Measurements from ENCODE around the gene SLC9A9.
"Not testable (repeated sequence)": the region's sequence is repeated elsewhere in the genome, so short reads cannot be mapped to it uniquely, and the experiment has no call there.

The SLC9A9 gene

GRCh38 chr3:143698682-143699303 is 149.5 kb downstream of the SLC9A9 start:
- no peak for DNase-seq (ENCODE audit: low read depth in 1 of 2, low spot score in 1 of 2)
- H3K4me3 ChIP-seq (replicated peaks; ENCODE audit: insufficient read depth, low read length), result no peak overlapping the region
- TF ChIP-seq GABPA (IDR thresholded peaks at IDR 0.05; ENCODE audit: low read depth), result no peak
- no peak for TF ChIP-seq REST (IDR thresholded peaks at IDR 0.05; ENCODE audit: insufficient replicate concordance, low read depth)
- no peak for TF ChIP-seq POLR2AphosphoS5 (IDR thresholded peaks at IDR 0.05; ENCODE audit: low read depth)
- TF ChIP-seq, protein P1, sequence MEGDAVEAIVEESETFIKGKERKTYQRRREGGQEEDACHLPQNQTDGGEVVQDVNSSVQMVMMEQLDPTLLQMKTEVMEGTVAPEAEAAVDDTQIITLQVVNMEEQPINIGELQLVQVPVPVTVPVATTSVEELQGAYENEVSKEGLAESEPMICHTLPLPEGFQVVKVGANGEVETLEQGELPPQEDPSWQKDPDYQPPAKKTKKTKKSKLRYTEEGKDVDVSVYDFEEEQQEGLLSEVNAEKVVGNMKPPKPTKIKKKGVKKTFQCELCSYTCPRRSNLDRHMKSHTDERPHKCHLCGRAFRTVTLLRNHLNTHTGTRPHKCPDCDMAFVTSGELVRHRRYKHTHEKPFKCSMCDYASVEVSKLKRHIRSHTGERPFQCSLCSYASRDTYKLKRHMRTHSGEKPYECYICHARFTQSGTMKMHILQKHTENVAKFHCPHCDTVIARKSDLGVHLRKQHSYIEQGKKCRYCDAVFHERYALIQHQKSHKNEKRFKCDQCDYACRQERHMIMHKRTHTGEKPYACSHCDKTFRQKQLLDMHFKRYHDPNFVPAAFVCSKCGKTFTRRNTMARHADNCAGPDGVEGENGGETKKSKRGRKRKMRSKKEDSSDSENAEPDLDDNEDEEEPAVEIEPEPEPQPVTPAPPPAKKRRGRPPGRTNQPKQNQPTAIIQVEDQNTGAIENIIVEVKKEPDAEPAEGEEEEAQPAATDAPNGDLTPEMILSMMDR (IDR thresholded peaks at IDR 0.05; ENCODE audit: insufficient read depth, low read length), result no peak
- TF ChIP-seq SPI1 (IDR thresholded peaks at IDR 0.05; ENCODE audit: borderline replicate concordance, low read depth), result no peak
- H3K27ac ChIP-seq (replicated peaks), result no peak overlapping the region
- H3K27me3 ChIP-seq (ENCODE audit: insufficient read depth, poor library complexity, severe bottlenecking), result no peaks in the 10 kb centered on the region

DNA sequence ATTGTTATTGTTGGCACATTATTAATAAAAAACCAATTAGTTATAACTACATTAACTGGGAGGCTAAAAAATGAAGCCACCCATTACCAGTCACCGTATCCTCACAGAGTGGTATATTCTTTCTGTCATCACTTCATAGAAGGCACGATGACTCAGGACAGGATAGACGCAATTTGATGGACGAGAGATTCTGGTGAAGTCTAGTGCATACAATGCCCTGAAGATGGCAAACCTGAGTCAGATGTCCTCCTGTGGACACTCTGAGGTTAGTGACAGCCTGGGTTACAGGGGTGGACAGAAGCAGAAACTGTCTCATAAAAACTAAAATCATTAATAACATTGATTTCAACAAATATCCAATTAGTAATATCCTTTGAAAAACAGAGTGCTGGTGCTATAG is 150.3 kb downstream of the SLC9A9 start:
- TF ChIP-seq, protein P1 (IDR thresholded peaks at IDR 0.05; ENCODE audit: insufficient read depth, low read length), result no peak
- TF ChIP-seq POLR2AphosphoS5 (IDR thresholded peaks at IDR 0.05; ENCODE audit: low read depth) (no peak), REST (IDR thresholded peaks at IDR 0.05; ENCODE audit: insufficient replicate concordance, low read depth) (no peak), GABPA (IDR thresholded peaks at IDR 0.05; ENCODE audit: low read depth) (no peak), SPI1 (IDR thresholded peaks at IDR 0.05; ENCODE audit: borderline replicate concordance, low read depth) (no peak)
- Histone ChIP-seq H3K27me3 (ENCODE audit: insufficient read depth, poor library complexity, severe bottlenecking) (no peaks in the 10 kb centered on the region), H3K27ac (replicated peaks) (no peak overlapping the region), H3K4me3 (replicated peaks; ENCODE audit: insufficient read depth, low read length) (no peak overlapping the region)
- DNase-seq (ENCODE audit: low read depth in 1 of 2, low spot score in 1 of 2), result no peak

- H3K27ac ChIP-seq (replicated peaks); H3K27me3 ChIP-seq (ENCODE audit: insufficient read depth, poor library complexity, severe bottlenecking); H3K4me3 ChIP-seq (replicated peaks; ENCODE audit: insufficient read depth, low read length); DNase-seq (ENCODE audit: low read depth in 1 of 2, low spot score in 1 of 2): not testable (repeated sequence)
These were observed 152.9 kb downstream of the SLC9A9 start for GRCh38 chr3:143695333-143695732.

DNA sequence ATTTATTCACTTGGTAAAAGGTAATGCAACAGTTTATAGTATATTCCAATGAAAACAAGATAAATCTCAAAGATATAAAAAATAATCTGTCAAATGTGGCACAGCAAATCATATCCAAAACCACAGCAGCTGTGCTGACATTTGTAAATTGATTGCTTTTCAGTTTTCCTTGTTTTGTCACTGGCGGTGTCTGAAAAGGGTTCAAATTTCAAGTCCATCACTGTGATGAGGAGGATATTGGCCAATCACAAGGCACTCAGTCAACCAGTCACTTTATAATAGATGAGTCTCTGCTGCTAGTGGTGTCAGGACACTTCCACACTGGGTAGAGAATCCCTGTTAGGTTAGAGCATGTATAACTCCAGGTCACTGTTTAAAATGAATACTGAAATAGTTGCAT is 154.8 kb downstream of the SLC9A9 start:
- Histone ChIP-seq H3K27ac (replicated peaks) (no peak overlapping the region), H3K27me3 (ENCODE audit: insufficient read depth, poor library complexity, severe bottlenecking) (no peaks in the 10 kb centered on the region), H3K4me3 (replicated peaks; ENCODE audit: insufficient read depth, low read length) (no peak overlapping the region)
- TF ChIP-seq, protein P1 (IDR thresholded peaks at IDR 0.05; ENCODE audit: insufficient read depth, low read length), result no peak
- TF ChIP-seq POLR2AphosphoS5 (IDR thresholded peaks at IDR 0.05; ENCODE audit: low read depth) (no peak), REST (IDR thresholded peaks at IDR 0.05; ENCODE audit: insufficient replicate concordance, low read depth) (no peak), SPI1 (IDR thresholded peaks at IDR 0.05; ENCODE audit: borderline replicate concordance, low read depth) (no peak), GABPA (IDR thresholded peaks at IDR 0.05; ENCODE audit: low read depth) (no peak)
- no peak for DNase-seq (ENCODE audit: low read depth in 1 of 2, low spot score in 1 of 2)

Data from HL-60 (cell line).